Measurements from ENCODE around the gene PPME1. TPM values are rescaled to one million over a fixed set of nuclear protein-coding genes. Genes with fewer than 3 reads are reported as not detected.
"Not testable (repeated sequence)": the region's sequence is repeated elsewhere in the genome, so short reads cannot be mapped to it uniquely, and the experiment has no call there.

PPME1 gene
- total and polyA plus RNA-seq, 2 of the 4 experiments (the other 2 are of a cell fraction) = 42.3 to 89.5 TPM

GRCh38 chr11:74139919-74140431 is 31.1 kb upstream of the PPME1 start:
- H3K27ac ChIP-seq (ENCODE audit: insufficient read depth, low read length); ATAC-seq (ENCODE audit: low read depth); H4K20me1 ChIP-seq (ENCODE audit: insufficient read depth, low read length); H2AFZ ChIP-seq (replicated peaks; ENCODE audit: low read length, poor library complexity); H3K9me3 ChIP-seq (ENCODE audit: control insufficient read depth, insufficient read depth, low read length); CTCF ChIA-PET; H3K4me3 ChIP-seq (ENCODE audit: insufficient read depth, low read depth, low read length); H3K36me3 ChIP-seq (ENCODE audit: control insufficient read depth, insufficient read depth, low read length); H3K9me1 ChIP-seq (ENCODE audit: insufficient read depth, low read length); POLR2A ChIA-PET (ENCODE audit: unreplicated experiment); BruUV-seq (replicated peaks); H3K56ac ChIP-seq (ENCODE audit: extremely low read depth, insufficient read depth, low read length); H3K9ac ChIP-seq (ENCODE audit: low read depth, low read length); H2AK5ac ChIP-seq (ENCODE audit: low read depth, low read length); H3K4me2 ChIP-seq (ENCODE audit: low read depth, low read length); dilution Hi-C loops (cut with HindIII; ENCODE audit: low sequenced_read_pairs, unreplicated experiment); H2AK9ac ChIP-seq (replicated peaks; ENCODE audit: low read depth, low read length, poor library complexity); H3K27me3 ChIP-seq (ENCODE audit: control insufficient read depth, insufficient read depth, low read length); in situ Hi-C loops (cut with MboI; ENCODE audit: low sequenced_read_pairs); DNase-seq: not testable (repeated sequence)
- peak overlapping the region; percentile 84 to 86 for H4K8ac ChIP-seq (ENCODE audit: low read depth in 2 of 2, low read length in 2 of 2)
- peaks cover 7 to 28% of the 10 kb centered on the region in 2 experiments; a peak in 3 of 4 replicates for H3K79me1 ChIP-seq (ENCODE audit: low read depth in 1 of 2, low read length in 2 of 2)
- peak overlapping the region; percentile 77; the same call in 1 of the 2 replicates for H3K4ac ChIP-seq (ENCODE audit: low read depth, low read length)
- peak overlapping the region; percentile 85 for H3K14ac ChIP-seq (replicated peaks; ENCODE audit: low read depth, low read length)
- H2BK120ac ChIP-seq (ENCODE audit: low read depth, low read length) = peak overlapping the region; percentile 93
- H2BK5ac ChIP-seq (ENCODE audit: low read depth, low read length, poor library complexity, severe bottlenecking) = peak overlapping the region; percentile 98
- H3K23ac ChIP-seq (ENCODE audit: low read depth, low read length) = peak overlapping the region; percentile 48; the same call in 1 of the 2 replicates
- intact Hi-C loops (cut with micrococcal nuclease) = loop anchor here (5.0 kb wide), 2 partner anchors 32 to 582 kb away; partner anchors contain the start of genes C2CD3 and PPME1
- H2BK15ac ChIP-seq (ENCODE audit: low read depth, low read length) = peak overlapping the region; percentile 78; the same call in 1 of the 3 replicates
- peaks cover 29% of the 10 kb centered on the region for H3K4me1 ChIP-seq (ENCODE audit: control insufficient read depth, insufficient read depth, low read length)
- peak overlapping the region; percentile 56; the same call in 1 of the 2 replicates for H2BK20ac ChIP-seq (ENCODE audit: low read depth, low read length)
- 0 out of 2 replicates have a peak overlapping the region, but pooled peaks have one; percentile 18 for H4K91ac ChIP-seq (ENCODE audit: insufficient read depth, low read depth, low read length)
- H3K18ac ChIP-seq (ENCODE audit: low read depth, low read length) = peak overlapping the region; percentile 35; the same call in 1 of the 2 replicates
- no CpG with 5 or more reads among the region's 1 CpG for WGBS, 2 experiments (ENCODE audit: extremely low coverage in 2 of 2, insufficient read length in 1 of 2)
- peak overlapping the region; percentile 87; the same call in 1 of the 2 replicates for H4K5ac ChIP-seq (ENCODE audit: low read depth, low read length)
